Left lobe of liver (tissue), 2 donors: Measurements from ENCODE around the gene PGD. TPM values are rescaled to one million over a fixed set of nuclear protein-coding genes. Genes with fewer than 3 reads are reported as not detected.

Experiments
- ATAC-seq: fragments of 200-7000 bp; cut with Tn5 transposase; one replicate; pipeline ENCODE4 v1.9.1; 2020; ENCODE audit warnings: mild to moderate bottlenecking, moderate library complexity
- DNase-seq: peaks from one replicate; pipeline ENCODE4 v3.0.0-alpha.2; 2020; ENCODE audit warnings: low spot score
- total RNA-seq: library from RNA; stranded (reverse); gene quantifications from one replicate; pipeline ENCODE4 v1.2.1, GENCODE V29; 2021
- donor health status: DM: no; HTN: no; CAD: no; lungs with moderate emphysema.
- donor health status: DM: no; HTN: yes; CAD: no.

PGD gene
- 51.2 TPM for total RNA-seq

GRCh38 chr1:10398734-10399443, at the start of gene PGD:
PGD (plus strand) TSS chr1:10399064; CDS start chr1:10399118, 54 bp downstream.
- peak; percentile 99 for DNase-seq
- ATAC-seq = peak; percentile 93

- no peak for ATAC-seq
- DNase-seq = no peak
Observed at GRCh38 chr1:10353282-10353681, 45.6 kb upstream of the PGD start.

GRCh38 chr1:10353693-10354092, 45.2 kb upstream of the PGD start:
- ATAC-seq (no peak), DNase-seq (no peak)

- DNase-seq (no peak), ATAC-seq (no peak)
Observed at GRCh38 chr1:10360045-10360444, 38.8 kb upstream of the PGD start.

- DNase-seq = no peak
- no peak for ATAC-seq
Observed at GRCh38 chr1:10361515-10361914, 37.3 kb upstream of the PGD start.

GRCh38 chr1:10368194-10368593, 30.7 kb upstream of the PGD start:
- no peak for DNase-seq
- no peak for ATAC-seq

GRCh38 chr1:10374442-10374860, 24.4 kb upstream of the PGD start:
- ATAC-seq (no peak), DNase-seq (no peak)

- DNase-seq (peak; percentile 58), ATAC-seq (peak; percentile 87)
Observed at GRCh38 chr1:10377365-10378029, 21.4 kb upstream of the PGD start.

- peak; percentile 56 for ATAC-seq
Observed at GRCh38 chr1:10378081-10378841, 20.6 kb upstream of the PGD start.

GRCh38 chr1:10379101-10379620, 19.7 kb upstream of the PGD start:
- no peak for DNase-seq
- ATAC-seq = no peak

More at GRCh38 chr1:10378081-10378841, 20.6 kb upstream of the PGD start:
- DNase-seq = peak; percentile 54

GRCh38 chr1:10379676-10380075, 19.2 kb upstream of the PGD start:
- ATAC-seq (no peak), DNase-seq (no peak)

GRCh38 chr1:10380594-10381275, 18.1 kb upstream of the PGD start:
- DNase-seq (no peak), ATAC-seq (no peak)

- ATAC-seq = no peak
- DNase-seq = no peak
Observed at GRCh38 chr1:10383630-10384029, 15.2 kb upstream of the PGD start.

GRCh38 chr1:10384219-10384618, 14.6 kb upstream of the PGD start:
- ATAC-seq (no peak), DNase-seq (no peak)

GRCh38 chr1:10386761-10387676, 11.8 kb upstream of the PGD start:
- ATAC-seq = no peak
- no peak for DNase-seq

- DNase-seq (no peak), ATAC-seq (peak; percentile 66)
Observed at GRCh38 chr1:10387677-10388386, 11.0 kb upstream of the PGD start.

- ATAC-seq (peak; percentile 88), DNase-seq (no peak)
Observed at GRCh38 chr1:10388387-10388715, 10.5 kb upstream of the PGD start.

GRCh38 chr1:10389271-10389973, 9.4 kb upstream of the PGD start:
- DNase-seq (no peak), ATAC-seq (no peak)

- DNase-seq (no peak), ATAC-seq (no peak)
Observed at GRCh38 chr1:10396870-10397269, 2.0 kb upstream of the PGD start.
